H9 (cell line): ENCODE measurements around the gene FGF3. TPM values are rescaled to one million over a fixed set of nuclear protein-coding genes. Genes with fewer than 3 reads are reported as not detected.

ENCODE experiments used
- DNase-seq: peaks from one replicate; pipeline ENCODE4 v3.0.0-alpha.2; 2017
- H2AFZ ChIP-seq: one replicate; pipeline ENCODE4 v1.6.1; 2013; ENCODE audit warnings: mild to moderate bottlenecking, low read length, control low read depth, moderate library complexity
- H2AK5ac ChIP-seq: 2 replicates; pipeline ENCODE4 v1.6.1; 2013; ENCODE audit warnings: low read length, control low read depth, mixed read lengths; ENCODE audit not compliant: insufficient read length
- H2BK120ac ChIP-seq: one replicate; pipeline ENCODE4 v1.6.1; 2013; ENCODE audit warnings: low read depth, mild to moderate bottlenecking, low read length, control low read depth, inconsistent platforms; ENCODE audit not compliant: poor library complexity, severe bottlenecking
- H2BK12ac ChIP-seq: 2 replicates; pipeline ENCODE4 v1.6.1; 2013; ENCODE audit warnings: low read length, control low read depth, mixed read lengths, low read depth; ENCODE audit not compliant: insufficient read length
- H2BK15ac ChIP-seq: 2 replicates; pipeline ENCODE4 v1.6.1; 2013; ENCODE audit warnings: low read depth, low read length, control low read depth
- H2BK20ac ChIP-seq: one replicate; pipeline ENCODE4 v1.6.1; 2013; ENCODE audit warnings: low read depth, mild to moderate bottlenecking, low read length, control low read depth, inconsistent platforms; ENCODE audit not compliant: poor library complexity, severe bottlenecking
- H2BK5ac ChIP-seq: 2 replicates; pipeline ENCODE4 v1.6.1; 2013; ENCODE audit warnings: low read length, control low read depth, mixed read lengths; ENCODE audit not compliant: insufficient read length
- H3K14ac ChIP-seq: 2 replicates; pipeline ENCODE4 v1.6.1; 2013; ENCODE audit warnings: low read length, control low read depth; ENCODE audit not compliant: insufficient read depth
- H3K18ac ChIP-seq: 2 replicates; pipeline ENCODE4 v1.6.1; 2013; ENCODE audit warnings: low read depth, mild to moderate bottlenecking, mixed read lengths, low read length, control low read depth; ENCODE audit not compliant: insufficient read length
- H3K23ac ChIP-seq: 2 replicates; pipeline ENCODE4 v1.6.1; 2013; ENCODE audit warnings: low read length, control low read depth, mixed read lengths, low read depth; ENCODE audit not compliant: insufficient read length
- H3K23me2 ChIP-seq: 2 replicates; pipeline ENCODE4 v1.6.1; 2013; ENCODE audit warnings: low read depth, mild to moderate bottlenecking, mixed read lengths, low read length, control low read depth; ENCODE audit not compliant: insufficient read length, poor library complexity, severe bottlenecking
- H3K27ac ChIP-seq: 2 replicates; pipeline ENCODE4 v1.5.1; 2013; ENCODE audit warnings: low read length, control low read depth, mixed read lengths, low read depth; ENCODE audit not compliant: insufficient read length
- H3K27me3 ChIP-seq: 2 replicates; pipeline ENCODE4 v1.6.1; 2013; ENCODE audit warnings: low read length, control low read depth, inconsistent platforms; ENCODE audit not compliant: insufficient read depth
- H3K4ac ChIP-seq: 2 replicates; pipeline ENCODE4 v1.6.1; 2013; ENCODE audit warnings: low read depth, mild to moderate bottlenecking, control low read depth, inconsistent platforms, low read length, moderate library complexity
- H3K4me1 ChIP-seq: 2 replicates; pipeline ENCODE4 v1.6.1; 2013; ENCODE audit warnings: low read length, control low read depth, inconsistent platforms; ENCODE audit not compliant: insufficient read depth
- H3K4me2 ChIP-seq: 2 replicates; pipeline ENCODE4 v1.6.1; 2013; ENCODE audit warnings: low read length, control low read depth, mixed read lengths; ENCODE audit not compliant: insufficient read length, insufficient read depth
- H3K56ac ChIP-seq: 2 replicates; pipeline ENCODE4 v1.6.1; 2013; ENCODE audit warnings: low read depth, mild to moderate bottlenecking, mixed read lengths, low read length, control low read depth; ENCODE audit not compliant: insufficient read length
- H3K79me1 ChIP-seq: 2 replicates; pipeline ENCODE4 v1.6.1; 2013; ENCODE audit warnings: low read depth, mild to moderate bottlenecking, moderate library complexity, low read length, control low read depth, inconsistent platforms; ENCODE audit not compliant: insufficient read depth, poor library complexity, severe bottlenecking
- H3K79me2 ChIP-seq: 2 replicates; pipeline ENCODE4 v1.6.1; 2013; ENCODE audit warnings: low read length, control low read depth, inconsistent platforms; ENCODE audit not compliant: insufficient read depth
- H3K9ac ChIP-seq: 2 replicates; pipeline ENCODE4 v1.6.1; 2013; ENCODE audit warnings: low read length, control low read depth, mixed read lengths; ENCODE audit not compliant: insufficient read length; ENCODE audit errors: extremely low read depth
- H3K9me3 ChIP-seq: one replicate; pipeline ENCODE4 v1.6.1; 2013; ENCODE audit warnings: low read depth, low read length, inconsistent platforms; ENCODE audit not compliant: control insufficient read depth
- H3T11ph ChIP-seq: one replicate; pipeline ENCODE4 v1.6.1; 2013; ENCODE audit warnings: mild to moderate bottlenecking, low read length, control low read depth, inconsistent platforms
- H4K20me1 ChIP-seq: one replicate; pipeline ENCODE4 v1.6.1; 2013; ENCODE audit not compliant: control insufficient read depth, insufficient read length, insufficient read depth
- H4K5ac ChIP-seq: 2 replicates; pipeline ENCODE4 v1.6.1; 2013; ENCODE audit warnings: low read depth, mild to moderate bottlenecking, mixed read lengths, low read length, control low read depth; ENCODE audit not compliant: insufficient read length
- H4K8ac ChIP-seq: replicated peaks from 2 replicates; pipeline ENCODE4 v1.6.1; 2013; ENCODE audit warnings: low read length, control low read depth, mixed read lengths, low read depth; ENCODE audit not compliant: insufficient read length
- H4K91ac ChIP-seq: 2 replicates; pipeline ENCODE4 v1.6.1; 2013; ENCODE audit warnings: low read depth, mild to moderate bottlenecking, moderate library complexity, mixed read lengths, low read length, control low read depth; ENCODE audit not compliant: insufficient read length
- H3K27ac Mint-ChIP-seq, 3 experiments: 2 replicates in 2 of 3; 3 replicates in 1 of 3; pipeline ENCODE4 v1.8.0; 2020 to 2021; ENCODE audit warnings: mixed read lengths in 3 of 3, mild to moderate bottlenecking in 1 of 3, moderate library complexity in 1 of 3
- H3K27me3 Mint-ChIP-seq: 2 replicates; pipeline ENCODE4 v1.8.0; 2021; ENCODE audit warnings: low read depth, mild to moderate bottlenecking, moderate library complexity, mixed read lengths
- H3K36me3 Mint-ChIP-seq, 3 experiments: 2 replicates in 2 of 3; 3 replicates in 1 of 3; pipeline ENCODE4 v1.8.0; 2020 to 2021; ENCODE audit warnings: low read depth in 3 of 3, mixed read lengths in 3 of 3; ENCODE audit not compliant: insufficient read depth in 1 of 3
- H3K4me1 Mint-ChIP-seq, 2 experiments: 2 replicates each; pipeline ENCODE4 v1.8.0; 2020; ENCODE audit warnings: mixed read lengths in 2 of 2
- H3K4me3 Mint-ChIP-seq, 2 experiments: 2 replicates in 1 of 2; 3 replicates in 1 of 2; pipeline ENCODE4 v1.8.0; 2020 to 2021; ENCODE audit warnings: mild to moderate bottlenecking in 2 of 2, mixed read lengths in 2 of 2, moderate library complexity in 1 of 2
- H3K9me3 Mint-ChIP-seq, 2 experiments: 2 replicates in 1 of 2; 3 replicates in 1 of 2; pipeline ENCODE4 v1.8.0; 2020; ENCODE audit warnings: mild to moderate bottlenecking in 2 of 2, mixed read lengths in 2 of 2, moderate library complexity in 1 of 2
- WGBS: extraction: QIAGEN DNeasy Blood & Tissue Kit; methylation state at CpG from one replicate; pipeline ENCODE4 v1.1.7; 2013; ENCODE audit warnings: missing lambda C conversion rate, low lambda C conversion rate, mixed read lengths; ENCODE audit not compliant: insufficient read length; ENCODE audit errors: extremely low coverage; 5-methylcytosine and 5-hydroxymethylcytosine counted together
- total RNA-seq: library from RNA; stranded (reverse); gene quantifications from 2 replicates; pipeline ENCODE4 v1.2.1, GENCODE V29; 2021
- TF ChIP-seq, protein P1 (sequence below): fragments of 200-600 bp; sonication (generic); conservative IDR thresholded peaks from 3 replicates; pipeline ENCODE4 v1.8.0; 2021; ENCODE audit warnings: antibody characterized with exemption, mild to moderate bottlenecking

Gene FGF3
- total RNA-seq, 1 experiment from 2014 or later: not detected

DNA sequence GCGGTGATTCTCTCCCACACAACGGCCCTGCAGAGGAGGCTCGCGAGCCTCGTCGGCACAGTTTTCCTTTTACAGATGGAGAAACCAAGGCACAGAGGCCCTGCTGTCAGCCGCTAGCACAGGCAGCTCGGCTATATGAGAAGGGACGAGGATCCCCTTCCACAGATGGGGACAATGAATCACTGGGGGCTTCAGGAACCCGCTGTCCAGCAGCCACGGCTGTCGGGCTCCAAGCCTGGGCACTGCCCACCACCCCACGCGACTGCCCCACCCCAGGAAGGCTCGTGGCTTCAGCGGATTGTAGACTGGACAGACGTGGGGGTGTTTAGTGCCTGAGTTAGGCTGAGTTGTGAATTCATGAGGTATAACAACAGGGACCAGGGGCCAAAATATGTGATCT, 17.2 kb upstream of the FGF3 start:
- Histone ChIP-seq H2AK5ac (no peak overlapping the region), H3K79me2 (no peaks in the 10 kb centered on the region), H3K4ac (no peak overlapping the region), H3K27me3 (no peaks in the 10 kb centered on the region), H3K9ac (no peak overlapping the region), H3K23ac (no peak overlapping the region), H4K5ac (no peak overlapping the region), H3K18ac (no peak overlapping the region), H3T11ph (no peak overlapping the region), H2BK120ac (no peak overlapping the region), H3K27ac (no peak overlapping the region), H3K56ac (no peak overlapping the region), H2BK12ac (no peak overlapping the region), H3K9me3 (no peaks in the 10 kb centered on the region), H3K14ac (no peak overlapping the region), H3K79me1 (no peaks in the 10 kb centered on the region), H4K8ac (no peak overlapping the region), H2BK20ac (no peak overlapping the region), H3K23me2 (no peaks in the 10 kb centered on the region), H3K4me2 (no peak overlapping the region), H2BK5ac (no peak overlapping the region), H2BK15ac (no peak overlapping the region), H4K20me1 (no peaks in the 10 kb centered on the region), H4K91ac (no peak overlapping the region), H3K4me1 (no peaks in the 10 kb centered on the region), H2AFZ (no peak overlapping the region)
- Mint-ChIP-seq H3K27ac (no peak overlapping the region), H3K27me3 (peaks cover 25% of the 10 kb centered on the region), H3K9me3 (peaks cover 0 to 2% of the 10 kb centered on the region in 2 experiments; a peak in 2 of 5 replicates), H3K4me1 (peaks cover 17 to 29% of the 10 kb centered on the region in 2 experiments), H3K4me3 (no peak overlapping the region), H3K36me3 (no peaks in the 10 kb centered on the region)
- TF ChIP-seq, protein P1, sequence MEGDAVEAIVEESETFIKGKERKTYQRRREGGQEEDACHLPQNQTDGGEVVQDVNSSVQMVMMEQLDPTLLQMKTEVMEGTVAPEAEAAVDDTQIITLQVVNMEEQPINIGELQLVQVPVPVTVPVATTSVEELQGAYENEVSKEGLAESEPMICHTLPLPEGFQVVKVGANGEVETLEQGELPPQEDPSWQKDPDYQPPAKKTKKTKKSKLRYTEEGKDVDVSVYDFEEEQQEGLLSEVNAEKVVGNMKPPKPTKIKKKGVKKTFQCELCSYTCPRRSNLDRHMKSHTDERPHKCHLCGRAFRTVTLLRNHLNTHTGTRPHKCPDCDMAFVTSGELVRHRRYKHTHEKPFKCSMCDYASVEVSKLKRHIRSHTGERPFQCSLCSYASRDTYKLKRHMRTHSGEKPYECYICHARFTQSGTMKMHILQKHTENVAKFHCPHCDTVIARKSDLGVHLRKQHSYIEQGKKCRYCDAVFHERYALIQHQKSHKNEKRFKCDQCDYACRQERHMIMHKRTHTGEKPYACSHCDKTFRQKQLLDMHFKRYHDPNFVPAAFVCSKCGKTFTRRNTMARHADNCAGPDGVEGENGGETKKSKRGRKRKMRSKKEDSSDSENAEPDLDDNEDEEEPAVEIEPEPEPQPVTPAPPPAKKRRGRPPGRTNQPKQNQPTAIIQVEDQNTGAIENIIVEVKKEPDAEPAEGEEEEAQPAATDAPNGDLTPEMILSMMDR: no peak
- WGBS: no CpG with 5 or more reads among the region's 17 CpGs
- no peak for DNase-seq
